Psoas muscle (tissue), 8 donors: ENCODE data around the gene MALRD1. TPM values are rescaled to one million over a fixed set of nuclear protein-coding genes. Genes with fewer than 3 reads are reported as not detected.

ENCODE experiments used
- ATAC-seq, 4 donors: fragments of 200-7000 bp; cut with Tn5 transposase; one replicate each; pipeline ENCODE4 v1.9.1; 2020; ENCODE audit warnings: moderate library complexity in 3 of 4, mild to moderate bottlenecking in 2 of 4
- DNase-seq, 2 donors: peaks; one replicate each; pipeline ENCODE4 v3.0.0-alpha.2; 2020
- H3K27ac ChIP-seq: fragments of 200-600 bp; one replicate; pipeline ENCODE4 v1.8.0; 2022
- H3K27me3 ChIP-seq, 3 donors: fragments of 200-600 bp in 1 of 3; one replicate each; pipeline versions ENCODE4 v1.6.1 to v1.8.0; 2013 to 2022; ENCODE audit warnings: low read length in 2 of 3, mild to moderate bottlenecking in 2 of 3, moderate library complexity in 1 of 3; ENCODE audit not compliant: insufficient read depth in 3 of 3
- H3K36me3 ChIP-seq, 2 donors: fragments of 200-600 bp in 1 of 2; one replicate each; pipeline versions ENCODE4 v1.6.1 to v1.8.0; 2013 to 2022; ENCODE audit warnings: low read depth in 1 of 2, mild to moderate bottlenecking in 1 of 2, moderate library complexity in 1 of 2; ENCODE audit not compliant: insufficient read depth in 1 of 2
- H3K4me1 ChIP-seq: fragments of 200-600 bp; one replicate; pipeline ENCODE4 v1.8.0; 2022
- H3K4me3 ChIP-seq: fragments of 200-600 bp; one replicate; pipeline ENCODE4 v1.8.0; 2022; ENCODE audit warnings: mild to moderate bottlenecking
- H3K9me3 ChIP-seq: fragments of 200-600 bp; one replicate; pipeline ENCODE4 v1.8.0; 2022
- WGBS, 3 donors: extraction: QIAGEN DNeasy Blood & Tissue Kit; methylation state at CpG; one replicate each; pipeline versions ENCODE4 v1.1.6 to v1.1.7; 2013; 5-methylcytosine and 5-hydroxymethylcytosine counted together
- intact Hi-C, 2 donors: fragments of 100-400 bp; cut with DNase I; formaldehyde crosslinking; loops; one replicate each; pipeline versions ENCODE4 v1.11.0 to v1.14.2; 2022
- polyA plus RNA-seq, 3 donors: library from polyadenylated mRNA; stranded (reverse); fragments of 200-250 nt; gene quantifications; one replicate each; pipeline ENCODE4 v1.2.3, GENCODE V29; 2013
- total RNA-seq, 4 donors: library from RNA; stranded (reverse); fragmentation: NEBNext Ultra II Directional in 2 of 4; extraction: Animal tissue kit (Norgen Biotek cat#: 25700) in 2 of 4; gene quantifications; one replicate each; pipeline versions ENCODE4 v1.2.1 to v1.2.4, GENCODE V29; 2021 to 2023
- TF ChIP-seq, protein P1 (sequence below): fragments of 200-600 bp; IDR thresholded peaks from one replicate; pipeline ENCODE4 v1.8.0; 2022; ENCODE audit warnings: antibody characterized with exemption
- donor health status: healthy with polysubstance abuse.
- donor health status: DM: no; HTN: no; CAD: no; lungs with moderate emphysema.
- donor health status: Bipolar disorder and iron deficiency.
- donor health status: healthy.
- donor health status: DM: yes; HTN: yes; CAD: no.
- donor health status: DM: no; HTN: no; CAD: no.
- donor health status: DM: no; HTN: no; CAD: no.
- donor health status: DM: yes; HTN: yes; CAD: no.

The MALRD1 gene
- total and polyA plus RNA-seq, 7 donors: 0.12 to 0.39 (median 0.27) TPM; not detected in 3

DNA sequence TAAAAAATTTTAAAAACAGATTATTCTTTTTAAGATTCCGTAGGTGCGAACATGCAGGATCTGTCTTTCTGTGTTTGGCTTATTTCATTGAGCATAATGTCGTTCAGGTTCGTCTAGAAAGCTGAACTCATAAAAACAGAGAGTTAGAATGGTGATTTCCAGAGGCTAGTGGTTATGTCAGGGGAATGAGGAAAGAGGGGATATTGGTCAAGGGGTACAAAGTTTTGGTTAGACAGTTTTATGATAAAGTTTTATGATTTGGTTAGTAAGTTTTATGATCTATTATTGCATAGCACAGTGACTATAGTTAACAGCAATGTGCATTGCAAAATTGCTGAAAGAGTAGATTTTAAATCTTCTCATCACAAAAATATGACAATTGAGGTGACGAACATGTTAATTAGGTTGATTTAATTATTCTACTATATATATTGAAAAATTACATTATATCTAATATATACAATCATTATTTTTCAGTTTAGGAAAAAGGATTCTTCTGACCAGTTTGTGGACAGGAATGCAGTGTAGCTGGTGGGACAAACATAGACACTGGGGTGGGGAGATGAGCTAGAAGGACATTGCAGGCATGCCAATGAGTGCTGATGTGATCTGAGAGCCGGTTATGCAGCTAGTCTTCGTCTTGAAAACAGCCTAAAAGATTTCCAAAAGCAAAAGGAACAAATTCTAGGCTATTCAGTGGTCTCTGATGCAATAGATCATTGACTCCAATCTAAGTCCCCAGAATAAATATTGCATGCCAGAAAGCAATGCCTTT lies 31.3 kb upstream of the MALRD1 start:
- TF ChIP-seq, protein P1, sequence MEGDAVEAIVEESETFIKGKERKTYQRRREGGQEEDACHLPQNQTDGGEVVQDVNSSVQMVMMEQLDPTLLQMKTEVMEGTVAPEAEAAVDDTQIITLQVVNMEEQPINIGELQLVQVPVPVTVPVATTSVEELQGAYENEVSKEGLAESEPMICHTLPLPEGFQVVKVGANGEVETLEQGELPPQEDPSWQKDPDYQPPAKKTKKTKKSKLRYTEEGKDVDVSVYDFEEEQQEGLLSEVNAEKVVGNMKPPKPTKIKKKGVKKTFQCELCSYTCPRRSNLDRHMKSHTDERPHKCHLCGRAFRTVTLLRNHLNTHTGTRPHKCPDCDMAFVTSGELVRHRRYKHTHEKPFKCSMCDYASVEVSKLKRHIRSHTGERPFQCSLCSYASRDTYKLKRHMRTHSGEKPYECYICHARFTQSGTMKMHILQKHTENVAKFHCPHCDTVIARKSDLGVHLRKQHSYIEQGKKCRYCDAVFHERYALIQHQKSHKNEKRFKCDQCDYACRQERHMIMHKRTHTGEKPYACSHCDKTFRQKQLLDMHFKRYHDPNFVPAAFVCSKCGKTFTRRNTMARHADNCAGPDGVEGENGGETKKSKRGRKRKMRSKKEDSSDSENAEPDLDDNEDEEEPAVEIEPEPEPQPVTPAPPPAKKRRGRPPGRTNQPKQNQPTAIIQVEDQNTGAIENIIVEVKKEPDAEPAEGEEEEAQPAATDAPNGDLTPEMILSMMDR: no peak
- no peaks in the 10 kb centered on the region for H3K36me3 ChIP-seq
- H3K27ac ChIP-seq: no peak overlapping the region
- H3K9me3 ChIP-seq: peaks cover 2% of the 10 kb centered on the region
- 76% methylated on average over 7 of the region's 7 CpGs for WGBS, 3 donors
- DNase-seq (no peak), ATAC-seq (no peak)
- intact Hi-C loops: no loop called here
- no peaks in the 10 kb centered on the region for H3K4me1 ChIP-seq
- H3K27me3 ChIP-seq: no peaks in the 10 kb centered on the region
- no peak overlapping the region for H3K4me3 ChIP-seq

DNA sequence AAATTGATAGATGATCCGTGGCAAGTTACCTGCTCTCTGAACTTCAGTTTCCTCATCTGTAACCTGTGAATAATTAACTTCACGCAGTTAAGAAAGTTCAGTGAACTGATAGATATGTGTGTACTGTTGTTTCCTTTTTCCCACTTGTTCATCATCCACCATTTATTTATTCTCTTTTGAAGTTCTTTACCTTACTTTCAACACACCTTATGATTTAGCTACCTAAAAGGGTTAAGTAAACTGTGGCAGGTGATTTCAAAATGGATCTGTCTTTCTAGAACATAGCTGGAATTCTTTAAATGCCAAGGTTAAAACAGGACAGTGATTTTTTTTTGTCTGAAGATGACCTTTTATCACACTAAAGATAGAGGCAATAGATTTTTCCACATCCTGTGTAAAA lies 27.4 kb upstream of the MALRD1 start:
- TF ChIP-seq, protein P1: no peak
- WGBS, 3 donors: 81 to 89% (median 86%) methylated on average over 2 of the region's 2 CpGs
- ATAC-seq: no peak
- intact Hi-C loops: no loop called here
- no peak overlapping the region for H3K27ac ChIP-seq
- no peak overlapping the region for H3K4me3 ChIP-seq
- H3K9me3 ChIP-seq: no peaks in the 10 kb centered on the region
- no peak for DNase-seq
- no peaks in the 10 kb centered on the region for H3K36me3 ChIP-seq
- no peaks in the 10 kb centered on the region for H3K27me3 ChIP-seq
- H3K4me1 ChIP-seq: no peaks in the 10 kb centered on the region

DNA sequence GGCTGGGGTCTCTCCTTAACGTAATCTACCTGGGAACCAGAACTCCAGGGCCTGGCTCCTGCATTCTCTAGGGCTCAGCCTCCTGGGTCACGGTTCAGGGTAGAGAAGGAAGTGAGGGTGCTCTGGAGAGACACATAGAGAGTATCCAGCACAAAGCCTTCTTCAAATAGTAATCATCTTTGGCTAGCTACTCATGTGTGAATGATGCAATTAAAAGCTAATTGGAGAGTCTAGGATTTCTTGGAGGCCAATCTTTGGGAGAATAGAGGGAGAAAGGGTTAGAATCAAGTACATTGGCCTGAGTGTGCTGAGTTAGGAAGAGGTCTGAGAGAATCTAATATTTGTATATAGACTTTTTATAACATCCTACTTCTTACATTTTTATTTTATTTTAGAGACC lies 24.0 kb upstream of the MALRD1 start:
- H3K36me3 ChIP-seq: no peaks in the 10 kb centered on the region
- H3K9me3 ChIP-seq: no peaks in the 10 kb centered on the region
- ATAC-seq: no peak
- H3K27ac ChIP-seq: no peak overlapping the region
- H3K27me3 ChIP-seq: no peaks in the 10 kb centered on the region
- TF ChIP-seq, protein P1: no peak
- WGBS, 3 donors: 63 to 75% (median 73%) methylated on average over 2 of the region's 2 CpGs
- intact Hi-C loops: no loop called here
- H3K4me3 ChIP-seq: no peak overlapping the region
- H3K4me1 ChIP-seq: no peaks in the 10 kb centered on the region
- DNase-seq: no peak

DNA sequence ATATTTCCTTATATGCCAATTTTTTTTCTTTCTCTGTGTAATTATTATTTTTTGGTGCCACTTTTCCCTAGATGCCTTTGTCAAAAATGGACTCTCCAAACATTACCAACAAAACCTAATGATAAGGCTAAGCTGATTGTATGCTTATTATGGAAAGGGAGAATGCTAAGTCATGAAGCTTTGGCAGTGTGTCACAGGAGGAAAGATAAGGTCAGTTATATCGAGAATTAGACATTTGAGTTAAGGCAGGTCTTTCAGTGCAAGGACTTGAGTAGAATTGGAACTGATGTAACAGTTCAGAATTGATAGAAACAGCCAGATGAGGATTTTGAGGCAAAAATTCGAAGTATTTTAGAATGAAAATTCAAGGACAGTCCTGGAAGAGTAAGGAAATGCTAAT lies 16.8 kb upstream of the MALRD1 start:
- WGBS, 3 donors: 68 to 69% (median 69%) methylated on average over 2 of the region's 2 CpGs
- Histone ChIP-seq H3K36me3 (no peaks in the 10 kb centered on the region), H3K4me3 (no peak overlapping the region), H3K9me3 (no peaks in the 10 kb centered on the region), H3K4me1 (no peaks in the 10 kb centered on the region), H3K27me3 (no peaks in the 10 kb centered on the region), H3K27ac (no peak overlapping the region)
- ATAC-seq (no peak), DNase-seq (no peak)
- TF ChIP-seq, protein P1: no peak
- intact Hi-C loops: no loop called here

DNA sequence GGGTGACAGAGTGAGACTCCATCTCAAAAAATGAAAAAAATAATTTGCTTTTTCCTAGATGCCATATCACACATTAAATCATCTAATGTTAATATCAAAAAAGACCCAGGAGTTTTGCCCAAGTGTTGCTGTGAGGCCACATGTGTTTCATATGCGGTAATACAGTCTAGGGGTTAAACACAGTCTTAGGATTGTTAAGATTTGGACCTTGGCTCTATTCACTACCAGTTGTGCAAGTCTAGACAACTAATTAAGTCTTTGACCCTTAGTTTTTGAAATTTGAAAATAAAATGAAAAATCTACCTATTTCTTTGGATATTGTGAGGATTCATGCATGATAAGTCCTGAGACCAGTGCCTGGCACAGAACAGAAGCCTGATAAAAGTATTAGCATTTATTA lies 14.9 kb upstream of the MALRD1 start:
- no peak overlapping the region for H3K27ac ChIP-seq
- TF ChIP-seq, protein P1: no peak
- H3K9me3 ChIP-seq: no peaks in the 10 kb centered on the region
- no peaks in the 10 kb centered on the region for H3K27me3 ChIP-seq
- ATAC-seq (no peak), DNase-seq (no peak)
- WGBS, 3 donors: 93 to 99% (median 95%) methylated on average over 1 of the region's 1 CpG
- H3K36me3 ChIP-seq: no peaks in the 10 kb centered on the region
- intact Hi-C loops: no loop called here
- no peak overlapping the region for H3K4me3 ChIP-seq
- H3K4me1 ChIP-seq: no peaks in the 10 kb centered on the region
